Psoas muscle (tissue), 8 donors: ENCODE results near the gene CAP2. TPM values are rescaled to one million over a fixed set of nuclear protein-coding genes. Genes with fewer than 3 reads are reported as not detected.

Source experiments
- ATAC-seq, 4 donors: fragments of 200-7000 bp; cut with Tn5 transposase; one replicate each; pipeline ENCODE4 v1.9.1; 2020; ENCODE audit warnings: moderate library complexity in 3 of 4, mild to moderate bottlenecking in 2 of 4
- DNase-seq, 2 donors: peaks; one replicate each; pipeline ENCODE4 v3.0.0-alpha.2; 2020
- H3K27ac ChIP-seq: fragments of 200-600 bp; one replicate; pipeline ENCODE4 v1.8.0; 2022
- H3K27me3 ChIP-seq, 3 donors: fragments of 200-600 bp in 1 of 3; one replicate each; pipeline versions ENCODE4 v1.6.1 to v1.8.0; 2013 to 2022; ENCODE audit warnings: low read length in 2 of 3, mild to moderate bottlenecking in 2 of 3, moderate library complexity in 1 of 3; ENCODE audit not compliant: insufficient read depth in 3 of 3
- H3K36me3 ChIP-seq, 2 donors: fragments of 200-600 bp in 1 of 2; one replicate each; pipeline versions ENCODE4 v1.6.1 to v1.8.0; 2013 to 2022; ENCODE audit warnings: low read depth in 1 of 2, mild to moderate bottlenecking in 1 of 2, moderate library complexity in 1 of 2; ENCODE audit not compliant: insufficient read depth in 1 of 2
- H3K4me1 ChIP-seq: fragments of 200-600 bp; one replicate; pipeline ENCODE4 v1.8.0; 2022
- H3K4me3 ChIP-seq: fragments of 200-600 bp; one replicate; pipeline ENCODE4 v1.8.0; 2022; ENCODE audit warnings: mild to moderate bottlenecking
- H3K9me3 ChIP-seq: fragments of 200-600 bp; one replicate; pipeline ENCODE4 v1.8.0; 2022
- CTCF ChIP-seq: fragments of 200-600 bp; IDR thresholded peaks from one replicate; pipeline ENCODE4 v1.8.0; 2022; ENCODE audit warnings: antibody characterized with exemption
- WGBS, 3 donors: extraction: QIAGEN DNeasy Blood & Tissue Kit; methylation state at CpG; one replicate each; pipeline versions ENCODE4 v1.1.6 to v1.1.7; 2013; 5-methylcytosine and 5-hydroxymethylcytosine counted together
- intact Hi-C, 2 donors: fragments of 100-400 bp; cut with DNase I; formaldehyde crosslinking; loops; one replicate each; pipeline versions ENCODE4 v1.11.0 to v1.14.2; 2022
- long read RNA-seq, 2 donors: library from polyadenylated mRNA; unstranded; transcript quantifications; one replicate each; pipeline ENCODE4 v2.0.0, GENCODE V29; 2021
- polyA plus RNA-seq, 3 donors: library from polyadenylated mRNA; stranded (reverse); fragments of 200-250 nt; gene quantifications; one replicate each; pipeline ENCODE4 v1.2.3, GENCODE V29; 2013
- total RNA-seq, 4 donors: library from RNA; stranded (reverse); fragmentation: NEBNext Ultra II Directional in 2 of 4; extraction: Animal tissue kit (Norgen Biotek cat#: 25700) in 2 of 4; gene quantifications; one replicate each; pipeline versions ENCODE4 v1.2.1 to v1.2.4, GENCODE V29; 2021 to 2023
- donor health status: healthy with polysubstance abuse.
- donor health status: DM: no; HTN: no; CAD: no; lungs with moderate emphysema.
- donor health status: Bipolar disorder and iron deficiency.
- donor health status: healthy.
- donor health status: DM: yes; HTN: yes; CAD: no.
- donor health status: DM: no; HTN: no; CAD: no.
- donor health status: DM: no; HTN: no; CAD: no.
- donor health status: DM: yes; HTN: yes; CAD: no.

Gene CAP2
- total RNA-seq (100 to 1,000 TPM; 344 to 452 (median 385) TPM), polyA plus RNA-seq (100 to 1,000 TPM; 176 to 211 (median 202) TPM)
- long read RNA-seq, donor 1, transcript CAP2-201 (13 exons, 3,316 nt) = major isoform, 205 of 267 reads
- long read RNA-seq, donor 1, partial matches to known transcripts = 47 of 267 reads
- long read RNA-seq, donor 1, other reads (novel, unspliced or antisense) = 10 of 267 reads
- long read RNA-seq, donor 2, transcript CAP2-201 (13 exons, 3,316 nt) = major isoform, 409 of 503 reads
- long read RNA-seq, donor 2, transcript CAP2-206 (10 exons, 1,430 nt) = minor isoform, 7 of 503 reads
- long read RNA-seq, donor 2, partial matches to known transcripts = 47 of 503 reads
- long read RNA-seq, donor 2, other reads (novel, unspliced or antisense) = 37 of 503 reads

GRCh38 chr6:17392978-17393891, at the start of gene CAP2:
TSS of gene CAP2 (plus strand) at chr6:17393595. CDS start at chr6:17421556, 27,961 bp downstream.
- H3K36me3 ChIP-seq = peaks cover 0 to 7% of the 10 kb centered on the region in 2 donors
- peak; percentile 88 to 93 (median 90) for ATAC-seq
- H3K9me3 ChIP-seq = no peaks in the 10 kb centered on the region
- intact Hi-C loops = loop anchor here (2.0 to 10.0 kb wide), 4 partner anchors 34 to 1886 kb away; partner anchors contain the start of gene RBM24 (in 2 of the 2)
- peak within 1 kb of the TSS; percentile 97 for H3K27ac ChIP-seq
- H3K4me1 ChIP-seq = peaks cover 22% of the 10 kb centered on the region
- WGBS, 3 donors = 2 to 4% (median 2%) methylated on average over 32 to 42 of the region's 42 CpGs
- peak within 1 kb of the TSS; percentile 78 for H3K4me3 ChIP-seq
- H3K27me3 ChIP-seq = no peaks in the 10 kb centered on the region
- peak; percentile 74 to 91 for DNase-seq
- TF ChIP-seq CTCF = no peak

GRCh38 chr6:17347012-17347411, 46.4 kb upstream of the CAP2 start:
- DNase-seq (no peak), ATAC-seq (peak in 1 of 4 donors; percentile 54)
- no peak for TF ChIP-seq CTCF
- intact Hi-C loops = no loop called here
- no peaks in the 10 kb centered on the region for H3K4me1 ChIP-seq
- H3K9me3 ChIP-seq = no peaks in the 10 kb centered on the region
- H3K27me3 ChIP-seq = no peaks in the 10 kb centered on the region
- 39 to 62% (median 58%) methylated on average over 2 of the region's 2 CpGs for WGBS, 3 donors
- no peaks in the 10 kb centered on the region for H3K36me3 ChIP-seq
- no peak overlapping the region for H3K27ac ChIP-seq
- H3K4me3 ChIP-seq = no peak overlapping the region

GRCh38 chr6:17349427-17349826, 44.0 kb upstream of the CAP2 start:
- H3K36me3 ChIP-seq = no peaks in the 10 kb centered on the region
- no peak for TF ChIP-seq CTCF
- H3K27me3 ChIP-seq = no peaks in the 10 kb centered on the region
- H3K27ac ChIP-seq = no peak overlapping the region
- peaks cover 5% of the 10 kb centered on the region for H3K4me1 ChIP-seq
- intact Hi-C loops = no loop called here
- ATAC-seq = no peak
- no peak for DNase-seq
- no peaks in the 10 kb centered on the region for H3K9me3 ChIP-seq
- 84 to 93% (median 92%) methylated on average over 2 of the region's 2 CpGs for WGBS, 3 donors
- H3K4me3 ChIP-seq = no peak overlapping the region

GRCh38 chr6:17352302-17352701, 41.1 kb upstream of the CAP2 start:
- no peak for TF ChIP-seq CTCF
- Histone ChIP-seq H3K27me3 (no peaks in the 10 kb centered on the region), H3K27ac (no peak overlapping the region), H3K9me3 (no peaks in the 10 kb centered on the region), H3K36me3 (no peaks in the 10 kb centered on the region), H3K4me3 (no peak overlapping the region), H3K4me1 (peaks cover 14% of the 10 kb centered on the region)
- no peak for DNase-seq
- ATAC-seq = no peak
- intact Hi-C loops = no loop called here
